GM19035 (cell line): ENCODE measurements around the gene RNU11.
"Not testable (repeated sequence)": the region's sequence is repeated elsewhere in the genome, so short reads cannot be mapped to it uniquely, and the experiment has no call there.

Source experiments
- ATAC-seq: cut with Tn5 transposase; IDR thresholded peaks from one replicate; pipeline ENCODE4 v1.9.1; 2021; ENCODE audit not compliant: unreplicated experiment

The RNU11 gene

DNA sequence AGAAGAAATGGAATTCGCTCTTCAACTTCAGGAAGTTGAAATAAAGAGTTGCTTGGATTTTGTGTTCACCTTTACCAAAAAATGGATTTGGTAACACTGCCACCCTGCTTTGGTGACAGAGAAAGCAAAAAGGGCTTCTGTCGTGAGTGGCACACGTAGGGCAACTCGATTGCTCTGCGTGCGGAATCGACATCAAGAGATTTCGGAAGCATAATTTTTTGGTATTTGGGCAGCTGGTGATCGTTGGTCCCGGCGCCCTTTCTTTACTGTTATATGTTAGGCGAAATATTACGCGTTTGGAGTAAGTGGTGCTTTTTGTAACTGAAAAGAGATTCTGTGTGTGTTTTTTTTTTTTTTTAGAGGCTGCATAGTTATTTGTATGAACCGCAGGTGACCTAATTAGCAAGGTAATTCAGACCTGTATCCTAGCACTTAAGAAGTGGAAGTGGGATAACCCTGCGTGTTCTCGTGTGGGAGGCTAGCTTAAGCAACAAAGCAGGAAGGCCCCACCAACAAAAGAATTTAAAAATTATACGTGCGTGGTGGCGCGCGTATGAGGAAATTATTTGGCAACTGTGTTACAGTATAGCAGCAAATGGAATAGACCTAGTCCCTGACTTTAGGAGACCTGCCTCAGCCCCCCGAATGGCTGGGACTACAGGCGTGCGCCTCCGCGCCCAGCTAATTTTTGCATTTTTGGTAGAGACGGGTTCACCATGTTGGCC, at the start of gene RNU11:
Gene RNU11 (plus strand): TSS at position 127 of the 725 bp plus-strand sequence.
- ATAC-seq, result peak; percentile 61

DNA sequence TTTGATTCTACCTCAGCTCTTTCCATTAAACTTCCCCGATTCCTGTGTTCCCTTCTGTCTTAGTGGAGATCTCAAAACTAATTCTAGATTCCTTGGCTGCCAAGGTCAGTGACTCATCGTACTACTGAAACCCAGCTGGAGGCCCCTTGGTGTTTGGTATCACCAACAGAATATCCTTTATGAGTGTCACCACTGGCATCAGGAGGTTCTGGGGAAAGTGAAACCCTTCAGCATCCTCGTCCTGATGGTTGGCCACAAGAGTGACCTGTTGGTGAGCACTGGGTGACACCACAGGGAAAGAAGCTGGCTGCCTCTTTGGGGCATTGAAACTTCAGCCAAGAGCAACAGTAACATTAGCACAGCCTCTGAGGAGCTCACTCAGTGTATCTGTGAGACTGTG, 46.7 kb upstream of the RNU11 start:
- ATAC-seq, result no peak

DNA sequence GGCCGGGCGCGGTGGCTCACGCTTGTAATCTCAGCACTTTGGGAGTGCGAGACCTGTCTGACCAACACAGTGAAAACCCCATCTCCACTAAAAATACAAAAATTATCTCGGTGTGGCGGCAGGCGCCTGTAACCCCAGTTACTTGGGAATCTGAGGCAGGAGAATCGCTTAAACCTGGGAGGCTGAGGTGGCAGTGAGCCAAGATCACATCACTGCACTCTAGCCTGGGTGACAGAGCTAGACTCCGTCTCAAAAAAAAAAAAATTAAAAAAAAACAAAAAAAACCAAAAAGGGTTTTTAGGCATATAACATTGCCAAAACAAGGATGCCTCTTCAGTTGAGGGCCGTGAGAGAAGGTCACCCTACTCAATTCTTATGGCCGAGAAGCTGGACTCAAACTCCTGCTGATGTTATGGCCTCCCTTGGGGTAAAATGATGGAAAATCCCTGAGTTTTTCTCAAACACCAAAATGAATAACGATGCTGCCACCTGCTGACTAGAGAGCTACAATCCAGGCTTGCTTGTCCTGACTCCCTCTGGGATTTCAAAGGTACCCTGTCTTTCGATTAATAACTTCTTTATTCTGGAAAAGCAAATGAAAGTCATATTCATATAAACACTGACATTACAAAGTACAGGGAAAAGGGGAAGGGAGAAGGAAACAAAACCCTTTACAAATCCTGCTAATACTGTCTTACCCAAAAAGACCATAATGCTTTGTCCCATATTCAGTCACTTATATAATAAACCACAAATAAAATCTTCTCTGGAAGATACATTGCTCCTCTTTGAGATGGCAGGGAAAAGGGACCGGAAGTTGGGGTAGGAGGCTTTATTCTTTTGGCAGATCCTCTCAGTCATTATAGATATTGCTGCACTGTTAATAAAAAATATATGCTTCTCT, 45.6 kb upstream of the RNU11 start:
- no peak for ATAC-seq

DNA sequence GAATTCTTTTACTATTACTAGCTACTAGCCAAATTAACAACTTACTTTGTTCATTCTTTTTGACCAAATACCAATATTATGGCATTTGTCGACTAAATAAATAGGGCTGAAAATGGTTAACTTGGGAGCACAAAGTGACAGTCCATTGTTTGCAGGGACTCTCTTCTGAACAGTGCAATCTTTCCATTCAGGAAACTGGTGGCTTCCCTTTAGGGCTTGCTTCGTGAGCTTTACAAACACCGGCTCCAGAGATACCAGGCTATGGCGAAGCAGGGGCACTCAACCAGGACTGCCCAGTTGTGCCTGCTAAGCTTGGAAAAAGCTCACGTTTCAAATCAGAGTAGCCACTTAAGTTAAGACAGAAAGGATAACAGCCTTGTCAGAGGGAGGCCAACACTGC, 44.0 kb upstream of the RNU11 start:
- ATAC-seq, result no peak

DNA sequence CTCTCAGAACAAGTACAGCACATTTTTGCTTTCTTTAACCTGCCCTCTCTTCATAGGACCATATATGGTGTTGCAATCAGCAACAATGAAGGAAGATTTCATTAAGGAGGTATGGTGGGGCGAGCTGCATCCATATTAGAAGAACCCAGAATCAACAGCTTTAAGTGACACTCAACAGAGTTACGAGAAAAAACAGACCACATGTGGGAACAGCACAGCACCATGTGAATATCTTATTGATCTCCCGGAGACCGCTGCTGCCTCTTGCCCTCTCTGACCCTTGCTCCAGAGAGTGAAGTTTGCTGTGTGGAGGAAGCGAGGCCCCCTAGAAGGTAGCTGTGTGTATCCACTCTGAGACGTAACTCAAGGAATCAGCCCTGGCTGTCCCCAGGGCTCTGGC, 43.4 kb upstream of the RNU11 start:
- no peak for ATAC-seq

DNA sequence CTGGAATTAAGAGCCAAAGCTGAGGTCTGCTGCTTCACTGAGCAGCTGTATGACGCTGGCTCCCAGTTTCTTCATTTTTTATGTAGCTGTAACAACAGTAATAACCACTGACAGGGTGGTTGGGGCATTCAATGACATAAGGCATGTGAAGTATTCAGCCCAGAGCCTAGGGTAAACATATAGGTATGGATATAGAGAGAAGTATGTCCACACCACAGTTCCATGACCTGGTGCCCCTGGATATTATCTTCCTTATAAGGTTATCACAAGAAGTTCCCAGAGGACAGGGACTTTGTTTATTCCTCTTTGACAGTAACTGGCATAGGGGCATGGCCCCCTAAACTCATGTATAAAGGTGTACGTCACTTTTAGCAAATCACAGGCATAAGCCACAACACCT, 41.6 kb upstream of the RNU11 start:
- no peak for ATAC-seq

DNA sequence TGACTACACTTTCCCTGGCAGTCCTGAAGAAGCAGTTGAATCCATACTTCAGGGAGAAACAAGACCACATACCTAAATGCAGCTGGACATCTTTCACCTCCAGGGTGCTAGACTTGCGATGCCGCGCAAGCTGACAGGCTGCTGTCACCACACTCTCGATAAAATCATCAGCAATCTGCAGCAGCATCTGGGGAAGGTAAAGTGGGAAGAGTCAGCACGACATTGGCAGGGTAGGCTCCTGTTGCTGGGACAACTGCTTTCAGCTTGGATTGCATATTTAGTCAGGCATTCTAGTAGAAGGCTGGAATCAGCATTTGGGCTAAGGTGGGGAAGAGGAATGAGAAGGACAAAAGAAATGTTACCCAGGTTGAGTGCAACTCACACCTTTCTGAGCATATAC, 35.2 kb upstream of the RNU11 start:
- no peak for ATAC-seq

DNA sequence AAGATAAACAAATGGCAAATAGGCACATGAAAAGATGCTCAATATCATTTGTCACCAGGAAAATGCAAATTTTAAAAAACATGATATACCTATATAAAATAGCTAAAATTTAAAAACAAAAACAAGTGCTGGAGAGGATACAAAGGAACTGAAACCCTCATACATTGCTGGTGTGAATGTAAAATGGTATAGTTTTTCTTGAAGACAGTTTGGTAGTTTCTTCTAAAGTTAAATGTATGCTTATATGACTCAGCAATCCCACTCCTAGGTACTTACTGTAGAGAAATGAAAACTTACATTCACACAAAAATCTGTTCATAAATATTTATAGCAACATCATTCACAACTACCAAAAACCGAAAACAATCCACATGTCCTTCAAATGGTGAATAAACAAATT, 16.7 kb upstream of the RNU11 start:
- ATAC-seq, result no peak

DNA sequence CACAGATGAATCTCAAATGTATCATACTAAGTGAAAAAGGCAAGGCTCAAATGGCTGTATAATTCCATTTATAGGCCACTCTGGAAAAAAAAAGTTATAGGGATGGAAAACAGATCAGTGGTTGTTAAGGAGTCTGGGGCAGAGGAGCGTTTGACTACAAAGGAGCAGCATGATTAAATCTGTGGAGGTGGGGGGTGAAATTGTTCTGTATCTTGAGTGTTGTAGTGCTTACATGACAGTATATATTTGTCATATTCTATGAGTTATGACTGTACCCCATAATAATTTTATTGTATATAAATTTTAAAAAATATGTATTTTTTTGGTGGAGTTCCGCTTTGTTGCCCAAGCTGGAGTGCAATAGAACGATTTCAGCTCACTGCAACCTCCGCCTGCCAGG, 15.8 kb upstream of the RNU11 start:
- no peak for ATAC-seq

DNA sequence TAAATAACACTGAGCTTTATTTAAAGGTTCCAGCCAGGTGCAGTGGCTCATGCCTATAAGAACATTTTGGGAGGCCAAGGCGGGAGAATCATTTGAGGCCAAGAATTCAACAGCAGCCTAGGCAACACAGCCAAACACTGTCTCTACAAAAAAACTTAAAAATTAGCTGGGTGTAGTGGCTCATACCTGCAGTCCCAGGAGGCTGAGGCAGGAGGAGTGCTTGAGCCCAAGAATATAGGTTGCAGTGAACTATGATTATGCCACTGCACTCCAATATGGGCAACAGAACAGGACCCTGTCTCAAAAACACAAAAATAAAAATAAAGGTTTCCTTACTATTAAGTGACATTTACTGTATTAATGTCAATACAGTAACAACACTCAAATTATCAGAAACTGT, 7.6 kb upstream of the RNU11 start:
- no peak for ATAC-seq

DNA sequence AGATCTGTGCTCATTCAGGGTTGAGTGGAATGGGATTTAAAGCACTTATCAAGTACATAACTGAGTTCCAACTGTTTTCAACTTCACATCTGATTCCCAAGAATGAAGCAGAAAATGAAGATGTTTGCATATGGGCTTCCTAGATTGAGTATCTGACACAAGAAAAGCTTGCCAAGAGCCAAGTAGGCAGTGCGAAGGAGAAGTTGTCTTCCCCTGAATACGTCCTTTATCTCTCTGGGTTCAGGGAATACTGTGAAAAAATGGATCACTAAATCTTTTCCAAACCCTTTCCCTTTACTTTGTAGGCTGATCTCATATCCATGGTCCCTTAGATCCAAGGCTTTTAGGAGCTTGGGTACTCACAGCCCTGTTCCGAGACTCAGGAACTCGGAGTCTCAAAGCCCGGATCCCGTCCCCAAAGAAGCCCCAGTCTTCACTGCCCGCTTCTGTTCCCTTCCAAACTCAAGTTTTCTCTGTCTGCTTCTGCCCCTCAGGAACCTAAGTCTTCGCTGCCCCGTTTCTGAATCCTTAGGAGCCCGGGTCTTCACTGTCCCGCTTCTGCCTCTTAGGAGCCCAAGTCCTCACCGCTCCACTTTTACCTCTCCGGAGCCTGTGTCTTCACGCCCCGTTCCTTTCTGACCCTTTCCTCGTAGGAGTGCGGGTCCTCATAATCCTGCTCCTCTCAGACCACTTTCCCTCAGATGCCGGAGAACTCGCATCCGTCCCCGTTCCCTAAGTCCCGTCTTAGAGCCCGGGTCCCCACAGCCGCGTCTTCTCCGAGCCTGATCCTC, 6.1 kb upstream of the RNU11 start:
- ATAC-seq, result peak; percentile 32

- peak; percentile 81 for ATAC-seq
These were observed 5.4 kb upstream of the RNU11 start, which contains the start of gene TAF12 for GRCh38 chr1:28642847-28643635. Gene TAF12 (minus strand): TSS chr1:28643067. CDS start chr1:28622081, 20,986 bp downstream.

DNA sequence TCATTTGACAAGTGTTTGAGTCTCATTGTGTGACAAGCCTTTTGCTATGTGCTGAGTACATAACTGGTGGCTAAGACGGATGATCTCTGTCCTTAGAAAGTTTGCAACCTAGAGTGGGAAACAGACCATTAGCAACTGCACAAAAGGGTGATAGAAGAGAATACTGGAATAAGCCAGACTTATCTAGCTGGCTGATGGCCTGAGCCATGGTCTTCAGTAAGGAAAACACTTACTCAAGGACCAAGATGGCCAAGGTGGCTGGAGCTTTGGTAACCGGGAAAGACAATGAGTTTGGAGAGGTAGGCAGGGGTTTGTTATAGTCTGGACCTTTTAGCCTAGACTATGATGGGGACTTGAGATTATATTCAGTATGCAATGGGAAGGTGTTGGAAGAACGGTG, 3.9 kb upstream of the RNU11 start:
- ATAC-seq, result no peak

GRCh38 chr1:28645406-28645805, 3.0 kb upstream of the RNU11 start:
- ATAC-seq, result not testable (repeated sequence)

DNA sequence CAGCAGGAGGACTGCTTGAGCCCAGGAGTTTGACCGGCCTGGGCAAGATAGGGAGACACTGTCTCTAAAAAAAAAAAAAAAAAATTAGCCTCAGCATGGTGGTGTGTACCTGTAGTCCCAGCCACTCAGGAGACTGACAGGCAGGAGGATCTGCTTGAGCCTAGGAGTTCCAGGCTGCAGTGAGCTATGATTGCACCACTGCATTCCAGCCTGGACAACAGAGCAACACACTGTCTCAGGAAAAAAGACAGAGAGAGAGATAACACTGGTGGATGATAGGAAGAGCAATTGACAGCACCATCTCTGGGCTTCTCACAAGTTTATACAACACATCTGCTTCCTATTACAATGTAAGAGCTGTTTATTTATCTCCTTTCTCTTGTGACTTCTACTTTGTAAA, 2.4 kb upstream of the RNU11 start:
- no peak for ATAC-seq

DNA sequence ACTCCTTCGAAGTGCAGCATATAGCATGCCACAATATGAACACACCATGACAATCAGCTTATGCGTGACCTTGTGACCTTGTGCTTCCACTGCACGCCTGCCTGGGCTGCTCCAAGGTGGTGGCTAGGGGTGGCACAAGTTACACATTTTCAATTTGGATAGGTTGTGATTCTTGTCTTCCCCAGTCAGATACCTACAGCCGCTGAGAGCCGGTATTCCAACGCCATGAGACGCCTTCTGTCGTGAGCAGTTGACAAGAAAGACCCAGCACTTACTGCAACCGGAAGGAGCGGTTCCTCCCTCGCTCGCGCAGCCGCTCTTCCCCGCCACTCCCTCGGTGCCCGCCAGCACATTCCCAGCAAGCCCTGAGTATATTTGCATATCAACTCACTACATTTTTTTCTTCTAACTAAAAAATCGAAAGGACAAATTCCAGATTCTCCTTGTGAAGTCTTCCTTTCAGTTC, 359 bp upstream of the RNU11 start:
- peak; percentile 65 for ATAC-seq

GRCh38 chr1:28653063-28653462, 4.7 kb downstream of the RNU11 start:
- ATAC-seq, result not testable (repeated sequence)

DNA sequence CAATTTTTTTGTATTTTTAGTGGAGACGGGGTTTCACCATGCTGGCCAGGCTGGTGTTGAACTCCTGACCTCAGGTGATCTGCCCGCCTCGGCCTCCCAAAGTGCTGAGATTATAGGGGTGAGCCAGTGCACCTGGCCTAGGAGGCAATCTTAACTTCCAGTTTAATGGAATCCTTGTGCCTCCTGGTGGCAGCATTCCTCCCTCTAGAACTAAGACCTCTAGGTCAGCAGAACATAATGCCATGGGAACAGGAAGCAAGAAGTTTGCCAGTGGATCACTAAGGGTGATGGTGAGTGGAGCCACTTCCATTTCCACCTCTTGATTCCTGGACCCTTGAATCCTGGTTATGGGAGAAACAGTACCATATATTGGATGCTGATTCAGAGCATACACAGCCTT, 5.5 kb downstream of the RNU11 start:
- not testable (repeated sequence) for ATAC-seq

DNA sequence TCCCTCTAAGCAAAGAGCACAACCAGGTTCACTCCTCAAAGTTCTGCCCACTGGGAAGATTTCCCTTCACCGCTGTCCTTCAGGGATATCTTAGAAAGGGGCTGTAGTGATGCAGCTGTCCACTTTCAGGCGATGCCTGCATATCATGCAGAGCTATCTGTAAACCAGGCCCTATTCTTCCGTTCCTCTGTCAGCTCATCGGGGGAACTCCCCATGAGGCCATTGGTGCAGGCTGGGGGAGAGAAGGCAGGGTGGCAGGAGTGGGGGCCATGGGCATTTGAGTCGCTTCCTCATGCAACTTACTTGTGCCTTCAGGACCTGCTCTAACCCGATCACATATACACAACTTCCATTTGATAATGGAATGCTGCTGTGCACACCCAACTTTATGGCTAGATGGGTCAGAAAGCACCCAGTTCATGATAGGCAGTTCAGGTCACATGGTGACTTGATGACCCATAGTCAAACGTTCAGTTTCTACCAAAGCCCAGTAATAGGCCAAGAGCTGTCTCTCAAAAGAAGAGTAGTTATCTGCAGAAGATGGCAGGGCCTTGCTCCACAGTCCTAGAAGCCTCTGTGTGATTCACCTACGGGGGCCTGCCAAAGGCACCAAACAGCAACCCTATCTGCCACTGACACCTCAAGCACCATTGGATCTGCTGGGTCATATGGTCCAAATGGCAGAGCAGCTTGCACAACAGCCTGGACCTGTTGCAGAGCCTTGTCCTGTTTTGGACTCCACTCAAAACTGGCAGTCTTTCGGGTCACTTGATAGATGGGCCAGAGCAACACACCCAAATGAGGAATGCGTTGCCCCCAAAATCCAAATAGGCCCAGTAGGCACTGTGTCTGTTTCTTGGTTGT, 7.3 kb downstream of the RNU11 start:
- not testable (repeated sequence) for ATAC-seq
